ENCODE data around the gene HSD17B8.

GRCh38 chr6:33252759-33253158 lies 48.3 kb downstream of the HSD17B8 start:
- TF ChIP-seq POLR2AphosphoS5 (IDR thresholded peaks at IDR 0.05) (no peak), CTCF (IDR thresholded peaks at IDR 0.05) (no peak), POLR2A (IDR thresholded peaks at IDR 0.05) (no peak), EP300 (IDR thresholded peaks at IDR 0.05) (no peak)
